Tibial nerve (tissue), 4 donors: ENCODE measurements around the gene SBK3. TPM values are rescaled to one million over a fixed set of nuclear protein-coding genes. Genes with fewer than 3 reads are reported as not detected.

ENCODE experiments used
- DNase-seq, 2 donors: peaks; one replicate each; pipeline ENCODE4 v3.0.0-alpha.2; 2019; ENCODE audit warnings: low spot score in 2 of 2
- H3K27ac ChIP-seq, 4 donors: fragments of 200-600 bp; sonication (generic) in 3 of 4; one replicate each; pipeline ENCODE4 v1.5.1; 2017 to 2019; ENCODE audit warnings: mild to moderate bottlenecking in 1 of 4
- H3K27me3 ChIP-seq, 2 donors: fragments of 200-600 bp; sonication (generic) in 1 of 2; one replicate each; pipeline versions ENCODE4 v1.5.1 to v1.6.0; 2017 to 2019
- H3K36me3 ChIP-seq, 3 donors: fragments of 200-600 bp; sonication (generic); one replicate each; pipeline ENCODE4 v1.5.1; 2018 to 2019
- H3K4me1 ChIP-seq, 4 donors: fragments of 200-600 bp; sonication (generic) in 3 of 4; one replicate each; pipeline ENCODE4 v1.5.1; 2017 to 2019
- H3K4me3 ChIP-seq, 4 donors: fragments of 200-600 bp; sonication (generic) in 3 of 4; one replicate each; pipeline ENCODE4 v1.5.1; 2017 to 2019; ENCODE audit warnings: mild to moderate bottlenecking in 1 of 4, moderate library complexity in 1 of 4
- H3K9me3 ChIP-seq, 4 donors: fragments of 200-600 bp; sonication (generic) in 3 of 4; one replicate each; pipeline ENCODE4 v1.5.1; 2017 to 2019
- EP300 ChIP-seq, 2 donors: sonication (generic); formaldehyde crosslinking; IDR thresholded peaks; one replicate each; pipeline ENCODE4 v1.6.1; 2017; ENCODE audit warnings: antibody characterized with exemption in 2 of 2, mild to moderate bottlenecking in 1 of 2
- POLR2A ChIP-seq, 2 donors: fragments of 450-650 bp; IDR thresholded peaks; one replicate each; pipeline ENCODE4 v1.6.1; 2017; ENCODE audit warnings: antibody characterized with exemption in 2 of 2, mild to moderate bottlenecking in 2 of 2, moderate library complexity in 2 of 2
- WGBS, 2 donors: methylation state at CpG; one replicate each; pipeline ENCODE4 v1.1.5; 2018; 5-methylcytosine and 5-hydroxymethylcytosine counted together
- total RNA-seq, 4 donors: library from RNA; depleted of rRNA; stranded (reverse); fragments of >200 nt; gene quantifications; one replicate each; pipeline ENCODE4 v1.1.0, GENCODE V29; 2016
- TF ChIP-seq, protein P1 (sequence below), 5 experiments: fragments of 200-600 bp in 3 of 5; fragments of 450-650 bp in 2 of 5; sonication (generic) in 3 of 5; IDR thresholded peaks; one replicate each; pipeline ENCODE4 v1.5.1; 2016 to 2019; ENCODE audit warnings: antibody characterized with exemption in 5 of 5, mild to moderate bottlenecking in 3 of 5, moderate library complexity in 2 of 5

Gene SBK3
- total RNA-seq, 4 donors from 2014 or later = 0.59 TPM; not detected in 3

- Histone ChIP-seq H3K27ac (no peak overlapping the region), H3K4me1 (peaks cover 0 to 11% (median 2%) of the 10 kb centered on the region in 4 donors), H3K36me3 (peaks cover 0 to 20% (median 0%) of the 10 kb centered on the region in 3 donors), H3K9me3 (no peaks in the 10 kb centered on the region), H3K4me3 (no peak overlapping the region), H3K27me3 (no peaks in the 10 kb centered on the region)
- TF ChIP-seq EP300 (IDR thresholded peaks at IDR 0.05) (no peak), POLR2A (IDR thresholded peaks at IDR 0.05) (no peak)
- TF ChIP-seq, protein P1, sequence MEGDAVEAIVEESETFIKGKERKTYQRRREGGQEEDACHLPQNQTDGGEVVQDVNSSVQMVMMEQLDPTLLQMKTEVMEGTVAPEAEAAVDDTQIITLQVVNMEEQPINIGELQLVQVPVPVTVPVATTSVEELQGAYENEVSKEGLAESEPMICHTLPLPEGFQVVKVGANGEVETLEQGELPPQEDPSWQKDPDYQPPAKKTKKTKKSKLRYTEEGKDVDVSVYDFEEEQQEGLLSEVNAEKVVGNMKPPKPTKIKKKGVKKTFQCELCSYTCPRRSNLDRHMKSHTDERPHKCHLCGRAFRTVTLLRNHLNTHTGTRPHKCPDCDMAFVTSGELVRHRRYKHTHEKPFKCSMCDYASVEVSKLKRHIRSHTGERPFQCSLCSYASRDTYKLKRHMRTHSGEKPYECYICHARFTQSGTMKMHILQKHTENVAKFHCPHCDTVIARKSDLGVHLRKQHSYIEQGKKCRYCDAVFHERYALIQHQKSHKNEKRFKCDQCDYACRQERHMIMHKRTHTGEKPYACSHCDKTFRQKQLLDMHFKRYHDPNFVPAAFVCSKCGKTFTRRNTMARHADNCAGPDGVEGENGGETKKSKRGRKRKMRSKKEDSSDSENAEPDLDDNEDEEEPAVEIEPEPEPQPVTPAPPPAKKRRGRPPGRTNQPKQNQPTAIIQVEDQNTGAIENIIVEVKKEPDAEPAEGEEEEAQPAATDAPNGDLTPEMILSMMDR (IDR thresholded peaks at IDR 0.05) = no peak
- 87 to 89% methylated on average over 11 of the region's 11 CpGs for WGBS, 2 donors
- DNase-seq = no peak
Observed at GRCh38 chr19:55504981-55505380, 40.4 kb downstream of the SBK3 start.

DNA sequence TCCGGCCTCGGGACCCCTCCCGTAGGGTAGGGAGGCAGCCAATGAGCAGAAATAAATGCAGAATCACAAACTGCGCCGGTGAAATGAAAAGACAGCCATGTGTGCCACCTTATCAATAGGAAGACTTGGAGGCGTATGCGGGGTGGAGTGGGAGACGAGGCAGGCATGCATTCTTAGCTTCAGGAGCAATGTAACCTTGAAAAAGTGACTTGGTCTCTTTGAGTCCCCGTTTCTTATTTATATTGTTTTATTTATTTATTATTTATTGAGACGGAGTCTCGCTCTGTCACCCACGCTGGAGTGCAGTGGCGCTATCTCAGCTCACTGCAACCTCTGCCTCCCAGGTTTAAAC is 41.1 kb downstream of the SBK3 start:
- TF ChIP-seq POLR2A (IDR thresholded peaks at IDR 0.05) (no peak), EP300 (IDR thresholded peaks at IDR 0.05) (no peak)
- TF ChIP-seq, protein P1 (IDR thresholded peaks at IDR 0.05) = no peak
- peak overlapping the region in 3 of 4 donors; percentile 30 to 56 (median 48) for H3K4me3 ChIP-seq
- no peak for DNase-seq
- H3K36me3 ChIP-seq = peaks cover 0 to 25% (median 0%) of the 10 kb centered on the region in 3 donors
- H3K4me1 ChIP-seq = peaks cover 0 to 11% (median 2%) of the 10 kb centered on the region in 4 donors
- peak overlapping the region in 1 of 4 donors; percentile 81 for H3K27ac ChIP-seq
- H3K9me3 ChIP-seq = no peaks in the 10 kb centered on the region
- 31 to 35% methylated on average over 13 of the region's 13 CpGs for WGBS, 2 donors
- H3K27me3 ChIP-seq = no peaks in the 10 kb centered on the region

DNA sequence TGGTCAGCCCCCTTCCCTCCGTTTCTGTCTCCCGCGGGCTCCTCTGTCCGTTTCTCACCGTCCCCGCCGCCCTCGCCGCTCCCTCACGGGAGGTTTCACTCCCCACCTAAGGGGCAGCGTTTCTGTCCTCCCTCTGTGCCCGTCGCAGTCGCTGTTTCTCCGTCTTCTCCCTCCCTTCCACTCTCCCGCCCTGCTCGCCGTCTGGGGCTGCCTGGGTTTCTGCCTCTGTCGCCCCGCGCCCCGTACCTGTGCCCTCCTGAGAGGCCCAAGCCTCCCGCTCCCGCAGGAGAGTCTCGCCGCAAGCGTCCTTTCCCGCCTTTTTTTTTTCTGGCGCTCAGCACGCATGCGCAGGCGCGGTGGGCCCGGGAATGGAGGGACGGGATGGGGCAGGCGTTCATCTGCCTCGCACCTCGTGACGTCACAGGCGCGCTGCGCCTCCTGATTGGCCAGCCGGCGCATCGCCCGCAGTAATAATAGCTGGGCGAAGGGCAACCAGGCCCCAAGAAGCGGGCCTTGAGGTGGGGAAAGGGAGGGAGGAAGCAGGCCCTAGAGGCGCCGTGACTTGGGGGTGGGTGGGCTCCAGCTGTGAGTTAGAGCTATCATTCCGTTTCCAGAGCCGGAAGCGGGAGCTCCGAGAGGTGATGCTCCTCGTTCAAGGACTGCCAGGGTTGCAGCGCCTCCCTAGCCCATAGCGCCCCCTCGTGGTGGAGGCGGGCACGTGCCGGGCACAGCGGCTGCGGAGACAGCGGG is 41.7 kb downstream of the SBK3 start:
- Histone ChIP-seq H3K36me3 (peaks cover 0 to 25% (median 0%) of the 10 kb centered on the region in 3 donors), H3K4me1 (peaks cover 0 to 11% (median 2%) of the 10 kb centered on the region in 4 donors), H3K9me3 (no peaks in the 10 kb centered on the region), H3K4me3 (peak overlapping the region; percentile 27 to 56 (median 39)), H3K27me3 (no peaks in the 10 kb centered on the region), H3K27ac (peak overlapping the region in 3 of 4 donors; percentile 58 to 84 (median 81))
- TF ChIP-seq, protein P1 (IDR thresholded peaks at IDR 0.05) = peak; percentile 98 to 99 (median 99)
- TF ChIP-seq EP300 (IDR thresholded peaks at IDR 0.05) = peak; percentile 57 to 59
- TF ChIP-seq POLR2A (IDR thresholded peaks at IDR 0.05) = no peak
- 13 to 15% methylated on average over 62 to 64 of the region's 64 CpGs for WGBS, 2 donors
- DNase-seq = peak; percentile 89

DNA sequence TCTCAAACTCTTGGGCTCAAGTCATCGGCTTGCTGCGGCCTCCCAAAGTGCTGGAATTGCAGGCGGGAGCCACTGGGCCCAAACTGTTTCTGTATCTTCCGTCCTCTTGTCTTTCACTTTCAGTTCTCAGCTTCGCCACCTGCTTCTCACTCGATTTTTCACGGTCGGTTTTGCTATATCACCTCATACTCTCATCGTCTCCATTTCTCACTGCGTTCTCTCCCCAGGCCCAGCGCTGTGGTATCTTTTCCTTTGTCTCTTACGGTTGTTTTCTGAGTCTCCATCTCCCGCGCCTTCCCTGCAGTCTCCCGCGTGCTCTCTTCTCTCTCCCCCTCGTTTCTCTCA is 42.2 kb downstream of the SBK3 start:
- Histone ChIP-seq H3K27ac (peak overlapping the region in 1 of 4 donors; percentile 84), H3K36me3 (peaks cover 0 to 25% (median 0%) of the 10 kb centered on the region in 3 donors), H3K4me1 (peaks cover 0 to 11% (median 2%) of the 10 kb centered on the region in 4 donors), H3K27me3 (no peaks in the 10 kb centered on the region), H3K4me3 (peak overlapping the region in 1 of 4 donors; percentile 48), H3K9me3 (no peaks in the 10 kb centered on the region)
- DNase-seq = no peak
- WGBS, 2 donors = 88 to 91% methylated on average over 17 of the region's 17 CpGs
- TF ChIP-seq POLR2A (IDR thresholded peaks at IDR 0.05) (no peak), EP300 (IDR thresholded peaks at IDR 0.05) (no peak)
- TF ChIP-seq, protein P1 (IDR thresholded peaks at IDR 0.05) = no peak

DNA sequence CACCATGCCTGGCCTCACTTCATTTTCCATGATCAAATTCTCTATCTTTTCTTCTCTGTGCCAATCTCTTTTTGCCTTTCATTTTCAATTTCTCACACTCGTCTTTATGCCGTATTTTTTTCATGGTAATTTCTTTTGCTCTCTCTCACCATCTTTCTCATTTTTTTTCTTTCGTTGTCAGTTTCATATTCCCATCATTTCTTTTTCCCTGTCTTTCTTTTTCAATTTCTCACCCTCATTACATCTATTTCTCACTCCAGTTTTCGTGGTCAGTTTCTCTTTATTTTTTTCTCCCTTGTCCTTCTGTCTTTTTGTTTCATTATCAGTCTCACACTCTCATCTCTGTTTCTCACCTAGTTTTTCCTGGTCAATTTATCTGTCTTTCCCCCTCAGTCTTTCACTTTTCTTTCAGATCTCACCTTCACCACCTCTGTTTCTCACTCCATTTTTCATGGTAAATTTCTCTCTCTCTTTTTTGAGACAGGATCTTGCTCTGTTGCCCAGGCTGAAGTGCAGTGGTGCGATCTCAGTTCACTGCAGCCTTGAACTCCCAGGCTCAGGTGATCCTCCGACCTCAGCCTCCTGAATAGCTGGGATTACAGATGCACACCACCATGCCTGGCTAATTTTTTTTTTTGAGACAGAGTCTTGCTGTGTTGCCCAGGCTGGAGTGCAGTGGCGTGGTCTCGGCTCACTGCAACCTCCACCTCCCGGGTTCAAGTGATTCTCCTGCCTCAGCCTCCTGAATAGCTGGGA is 43.0 kb downstream of the SBK3 start:
- no peak for DNase-seq
- no peak for TF ChIP-seq POLR2A (IDR thresholded peaks at IDR 0.05)
- no peak for TF ChIP-seq EP300 (IDR thresholded peaks at IDR 0.05)
- TF ChIP-seq, protein P1 (IDR thresholded peaks at IDR 0.05) = no peak

More for the DNA sequence above, 43.0 kb downstream of the SBK3 start:
- peaks cover 0 to 11% (median 2%) of the 10 kb centered on the region in 4 donors for H3K4me1 ChIP-seq
- no peak overlapping the region for H3K27ac ChIP-seq
- 94 to 96% methylated on average over 9 of the region's 9 CpGs for WGBS, 2 donors
- no peaks in the 10 kb centered on the region for H3K27me3 ChIP-seq
- no peak overlapping the region for H3K4me3 ChIP-seq
- H3K36me3 ChIP-seq = peaks cover 0 to 25% (median 0%) of the 10 kb centered on the region in 3 donors
- no peaks in the 10 kb centered on the region for H3K9me3 ChIP-seq
